ENCODE results near the gene POLR3H.
A peak's percentile ranks its signal among the peaks of the same experiment; 100 is the strongest.

The POLR3H gene

GRCh38 chr22:41534219-41534618 is 10.1 kb downstream of the POLR3H start:
- DNase-seq, result no peak

- peak; percentile 74 for DNase-seq
These were observed 11.1 kb downstream of the POLR3H start for GRCh38 chr22:41532908-41533825.

GRCh38 chr22:41531715-41532477 is 12.4 kb downstream of the POLR3H start:
- no peak for DNase-seq

GRCh38 chr22:41530890-41531714 is 13.2 kb downstream of the POLR3H start:
- DNase-seq, result no peak

GRCh38 chr22:41528938-41529561 is 15.2 kb downstream of the POLR3H start:
- DNase-seq, result no peak

GRCh38 chr22:41528132-41528766 is 16.0 kb downstream of the POLR3H start:
- no peak for DNase-seq

- peak; percentile 53 for DNase-seq
These were observed 17.2 kb downstream of the POLR3H start for GRCh38 chr22:41526830-41527799.

- DNase-seq, result no peak
These were observed 17.9 kb downstream of the POLR3H start for GRCh38 chr22:41526226-41526829.

GRCh38 chr22:41525450-41526225 is 18.6 kb downstream of the POLR3H start:
- DNase-seq, result no peak

GRCh38 chr22:41524809-41525449 is 19.3 kb downstream of the POLR3H start:
- DNase-seq, result no peak

- DNase-seq, result no peak
These were observed 20.0 kb downstream of the POLR3H start for GRCh38 chr22:41524251-41524661.

GRCh38 chr22:41523464-41524221 is 20.6 kb downstream of the POLR3H start:
- DNase-seq, result no peak

GRCh38 chr22:41522813-41523212 is 21.5 kb downstream of the POLR3H start:
- no peak for DNase-seq

GRCh38 chr22:41521126-41521525 is 23.1 kb downstream of the POLR3H start:
- no peak for DNase-seq

GRCh38 chr22:41518048-41518347 is 26.3 kb downstream of the POLR3H start:
- DNase-seq, result no peak

GRCh38 chr22:41517172-41518047 is 26.9 kb downstream of the POLR3H start:
- DNase-seq, result no peak

GRCh38 chr22:41516462-41516861 is 27.8 kb downstream of the POLR3H start:
- no peak for DNase-seq
